SK-N-MC (cell line): ENCODE measurements around the gene JADE2.

Experiments used
- EZH2 ChIP-seq: fragments of 200-600 bp; sonication (generic); IDR thresholded peaks from one replicate; pipeline ENCODE4 v1.6.1; 2017; ENCODE audit warnings: antibody characterized with exemption
- FOXP2 ChIP-seq: optimal IDR thresholded peaks from 2 replicates; pipeline ENCODE3; 2011; ENCODE audit warnings: mild to moderate bottlenecking, moderate library complexity; ENCODE audit not compliant: insufficient read depth; ENCODE audit errors: extremely low read length, control extremely low read depth
- POLR2AphosphoS5 ChIP-seq: IDR thresholded peaks from 2 replicates; pipeline ENCODE4 v1.6.1; 2012; ENCODE audit warnings: mild to moderate bottlenecking, low read depth, low read length, borderline replicate concordance

DNA sequence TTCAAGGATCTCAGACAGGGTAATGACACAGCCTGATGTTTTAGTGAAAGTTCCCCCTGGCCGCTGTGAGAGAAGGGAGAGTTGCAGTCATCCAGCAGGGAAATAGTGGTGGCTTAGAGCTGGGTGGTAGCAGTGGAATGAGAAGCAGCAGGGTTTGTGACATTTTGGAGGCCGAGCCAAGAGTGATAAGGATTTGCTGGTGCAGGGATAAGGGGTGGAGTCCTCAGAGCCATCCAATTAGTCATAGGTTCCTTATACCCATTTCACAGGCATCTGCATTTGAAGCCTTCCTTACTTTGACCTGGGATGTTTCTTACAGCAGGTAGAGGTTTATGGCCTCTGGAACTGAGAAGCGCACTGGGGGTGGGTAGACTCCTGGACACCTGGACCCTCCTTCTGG lies 12.8 kb downstream of the JADE2 start:
- TF ChIP-seq POLR2AphosphoS5, result no peak
- no peak for TF ChIP-seq EZH2
- TF ChIP-seq FOXP2, result no peak
